Hepatocyte (in vitro differentiated cells): ENCODE results near the gene ZNF511. TPM values are rescaled to one million over a fixed set of nuclear protein-coding genes. Genes with fewer than 3 reads are reported as not detected.

ENCODE experiments used
- DNase-seq: peaks from one replicate; pipeline ENCODE4 v3.0.0-alpha.2; 2016; ENCODE audit warnings: low spot score
- H2AFZ ChIP-seq: fragments of 200-600 bp; sonication (generic); 2 replicates; pipeline ENCODE4 v1.6.0; 2016; ENCODE audit warnings: antibody characterized with exemption, mild to moderate bottlenecking
- H3K27ac ChIP-seq: fragments of 200-600 bp; sonication (generic); 2 replicates; pipeline ENCODE4 v1.5.1; 2016; ENCODE audit warnings: mild to moderate bottlenecking
- H3K27me3 ChIP-seq: fragments of 200-600 bp; sonication (generic); 2 replicates; pipeline ENCODE4 v1.6.1; 2016
- H3K36me3 ChIP-seq: fragments of 200-600 bp; sonication (generic); replicated peaks from 2 replicates; pipeline ENCODE4 v1.5.1; 2016; ENCODE audit warnings: low read depth; ENCODE audit not compliant: insufficient read depth
- H3K4me1 ChIP-seq: fragments of 200-600 bp; sonication (generic); 2 replicates; pipeline ENCODE4 v1.5.1; 2016; ENCODE audit warnings: mild to moderate bottlenecking, moderate library complexity; ENCODE audit not compliant: insufficient read depth
- H3K4me2 ChIP-seq: fragments of 200-600 bp; sonication (generic); 2 replicates; pipeline ENCODE4 v1.6.0; 2016
- H3K4me3 ChIP-seq: fragments of 200-600 bp; sonication (generic); 2 replicates; pipeline ENCODE4 v1.5.1; 2016; ENCODE audit warnings: mild to moderate bottlenecking
- H3K79me2 ChIP-seq: fragments of 200-600 bp; sonication (generic); 2 replicates; pipeline ENCODE4 v1.6.0; 2017; ENCODE audit warnings: mild to moderate bottlenecking
- H3K9me2 ChIP-seq: fragments of 200-600 bp; sonication (generic); replicated peaks from 2 replicates; pipeline ENCODE4 v1.6.0; 2017; ENCODE audit warnings: mild to moderate bottlenecking; ENCODE audit not compliant: insufficient read depth
- H3K9me3 ChIP-seq: fragments of 200-600 bp; sonication (generic); 2 replicates; pipeline ENCODE4 v1.5.1; 2016; ENCODE audit warnings: low read depth, mild to moderate bottlenecking
- H4K20me1 ChIP-seq: fragments of 200-600 bp; sonication (generic); 2 replicates; pipeline ENCODE4 v1.6.0; 2016; ENCODE audit warnings: mild to moderate bottlenecking; ENCODE audit not compliant: insufficient read depth, poor library complexity, severe bottlenecking
- EZH2 ChIP-seq: fragments of 200-600 bp; sonication (generic); IDR thresholded peaks from 2 replicates; pipeline ENCODE4 v1.6.1; 2016; ENCODE audit warnings: antibody characterized with exemption, mild to moderate bottlenecking, borderline replicate concordance
- EZH2phosphoT487 ChIP-seq: fragments of 200-600 bp; sonication (generic); IDR thresholded peaks from one replicate; pipeline ENCODE4 v1.6.1; 2018; ENCODE audit warnings: antibody characterized with exemption, mild to moderate bottlenecking, low read depth, moderate library complexity; ENCODE audit not compliant: unreplicated experiment, severe bottlenecking
- WGBS: methylation state at CpG from one replicate; pipeline ENCODE4 v1.1.6; 2016; ENCODE audit warnings: low lambda C conversion rate; ENCODE audit errors: missing lambda C conversion rate; 5-methylcytosine and 5-hydroxymethylcytosine counted together
- polyA plus RNA-seq: library from polyadenylated mRNA; unstranded; fragments of >200 nt; fragmentation: Nextera tagmentation; extraction: Ambion mirVana; gene quantifications from 2 replicates; pipeline ENCODE4 v1.2.1, GENCODE V29; 2016
- total RNA-seq: library from RNA; depleted of rRNA; stranded (reverse); fragments of >200 nt; gene quantifications from 2 replicates; pipeline ENCODE4 v1.2.3, GENCODE V29; 2014
- TF ChIP-seq, protein P1 (sequence below): fragments of 200-600 bp; sonication (generic); IDR thresholded peaks from 2 replicates; pipeline ENCODE4 v1.5.1; 2016; ENCODE audit warnings: antibody characterized with exemption, mild to moderate bottlenecking; ENCODE audit not compliant: poor library complexity

The ZNF511 gene
- total and polyA plus RNA-seq, 2 experiments from 2014 or later, result 36.9 to 56.9 TPM

DNA sequence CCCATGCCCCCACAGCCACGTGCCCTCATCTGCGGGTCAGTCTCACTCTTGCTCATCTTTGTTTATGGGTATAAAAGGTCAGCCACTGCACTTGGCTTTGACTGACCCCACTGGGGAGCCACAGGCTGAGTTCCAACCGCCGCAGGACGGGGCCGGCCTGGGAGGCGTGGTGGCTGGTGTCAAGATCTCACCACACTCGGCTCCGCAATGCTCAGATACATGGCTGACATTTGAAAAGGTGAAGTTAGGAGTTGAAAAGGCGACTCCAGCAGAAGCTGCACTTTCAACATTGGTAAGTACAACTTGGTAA lies 14.9 kb upstream of the ZNF511 start:
- Histone ChIP-seq H3K79me2 (no peaks in the 10 kb centered on the region), H4K20me1 (no peaks in the 10 kb centered on the region), H3K27ac (no peak overlapping the region), H2AFZ (no peak overlapping the region), H3K4me1 (no peaks in the 10 kb centered on the region), H3K27me3 (no peaks in the 10 kb centered on the region), H3K4me3 (no peak overlapping the region), H3K4me2 (no peak overlapping the region), H3K9me2 (no peaks in the 10 kb centered on the region), H3K36me3 (peaks cover 2% of the 10 kb centered on the region), H3K9me3 (no peaks in the 10 kb centered on the region)
- TF ChIP-seq, protein P1, sequence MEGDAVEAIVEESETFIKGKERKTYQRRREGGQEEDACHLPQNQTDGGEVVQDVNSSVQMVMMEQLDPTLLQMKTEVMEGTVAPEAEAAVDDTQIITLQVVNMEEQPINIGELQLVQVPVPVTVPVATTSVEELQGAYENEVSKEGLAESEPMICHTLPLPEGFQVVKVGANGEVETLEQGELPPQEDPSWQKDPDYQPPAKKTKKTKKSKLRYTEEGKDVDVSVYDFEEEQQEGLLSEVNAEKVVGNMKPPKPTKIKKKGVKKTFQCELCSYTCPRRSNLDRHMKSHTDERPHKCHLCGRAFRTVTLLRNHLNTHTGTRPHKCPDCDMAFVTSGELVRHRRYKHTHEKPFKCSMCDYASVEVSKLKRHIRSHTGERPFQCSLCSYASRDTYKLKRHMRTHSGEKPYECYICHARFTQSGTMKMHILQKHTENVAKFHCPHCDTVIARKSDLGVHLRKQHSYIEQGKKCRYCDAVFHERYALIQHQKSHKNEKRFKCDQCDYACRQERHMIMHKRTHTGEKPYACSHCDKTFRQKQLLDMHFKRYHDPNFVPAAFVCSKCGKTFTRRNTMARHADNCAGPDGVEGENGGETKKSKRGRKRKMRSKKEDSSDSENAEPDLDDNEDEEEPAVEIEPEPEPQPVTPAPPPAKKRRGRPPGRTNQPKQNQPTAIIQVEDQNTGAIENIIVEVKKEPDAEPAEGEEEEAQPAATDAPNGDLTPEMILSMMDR, result no peak
- no peak for TF ChIP-seq EZH2
- TF ChIP-seq EZH2phosphoT487, result no peak
- WGBS, result 96% methylated on average over 10 of the region's 10 CpGs
- DNase-seq, result no peak

DNA sequence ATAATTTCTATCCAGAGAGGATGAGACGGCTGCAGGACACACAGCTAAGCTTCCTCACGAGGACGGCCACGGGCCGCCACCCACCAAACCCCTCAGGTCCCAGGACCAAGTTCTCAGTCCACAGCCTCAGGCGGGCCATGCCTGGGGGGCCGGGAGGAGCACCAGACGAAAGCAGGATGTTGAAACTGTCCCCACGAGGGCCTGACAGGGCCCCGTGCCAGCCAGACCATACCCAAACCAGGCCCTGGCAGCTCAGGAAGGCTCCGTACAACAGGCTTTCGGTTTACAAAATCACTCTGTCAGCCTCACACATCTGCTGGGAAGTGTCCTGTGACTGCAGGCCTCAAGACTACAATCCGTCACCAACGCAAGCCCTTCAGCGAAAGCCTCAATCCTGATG lies 14.5 kb upstream of the ZNF511 start:
- DNase-seq, result no peak
- TF ChIP-seq EZH2phosphoT487 (no peak), EZH2 (no peak)
- TF ChIP-seq, protein P1, result no peak
- Histone ChIP-seq H3K36me3 (peaks cover 2% of the 10 kb centered on the region), H3K4me3 (no peak overlapping the region), H4K20me1 (no peaks in the 10 kb centered on the region), H3K4me1 (no peaks in the 10 kb centered on the region), H3K9me2 (no peaks in the 10 kb centered on the region), H3K27ac (no peak overlapping the region), H3K4me2 (no peak overlapping the region), H3K9me3 (no peaks in the 10 kb centered on the region), H3K79me2 (no peaks in the 10 kb centered on the region), H2AFZ (no peak overlapping the region), H3K27me3 (no peaks in the 10 kb centered on the region)
- whole genome bisulfite sequencing, result 92% methylated on average over 15 of the region's 15 CpGs

DNA sequence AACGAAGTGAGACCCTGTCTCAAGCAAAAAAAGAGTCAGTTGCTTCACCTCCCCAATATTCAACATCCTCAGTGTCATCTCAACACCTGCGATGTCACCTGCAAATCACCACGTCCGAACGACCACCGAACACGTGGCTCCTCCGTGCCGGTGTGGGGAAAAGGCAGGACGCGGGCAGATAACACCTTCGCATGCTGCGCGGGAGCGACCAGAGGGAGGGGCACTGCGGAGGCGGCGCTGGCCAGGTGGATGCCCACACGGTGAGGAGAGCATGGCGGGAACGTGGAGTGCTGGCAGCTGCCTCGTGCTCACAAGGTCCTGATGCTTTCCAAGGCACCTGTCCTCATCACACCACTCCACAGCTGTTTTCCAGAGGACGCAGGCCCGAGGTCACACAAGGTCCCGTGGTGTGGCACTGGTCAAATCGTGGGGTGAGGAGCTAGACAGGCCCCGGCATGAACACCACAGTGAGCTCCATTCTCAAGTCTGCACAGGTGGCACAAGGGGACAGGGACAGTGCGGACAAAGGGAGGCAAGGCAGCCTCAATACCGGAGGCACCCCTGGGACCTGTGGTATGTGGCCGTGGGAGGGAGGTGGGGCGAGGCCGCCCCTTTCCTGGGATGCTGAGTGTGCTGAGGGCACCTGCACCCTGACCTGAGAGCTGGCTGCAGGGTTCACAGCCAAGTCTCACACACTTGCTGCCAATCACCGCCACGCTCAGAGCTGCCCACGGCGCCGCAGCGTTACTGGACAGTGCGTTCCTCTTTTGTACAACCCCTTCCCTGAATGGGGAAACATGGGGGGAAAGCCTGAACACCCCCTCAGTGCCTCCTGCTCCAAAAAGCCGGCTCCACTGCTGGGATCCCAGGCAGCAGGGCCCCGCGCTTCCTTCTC lies 13.0 kb upstream of the ZNF511 start:
- no peak overlapping the region for H3K4me2 ChIP-seq
- H3K4me3 ChIP-seq, result no peak overlapping the region
- WGBS, result 96% methylated on average over 42 of the region's 42 CpGs
- no peaks in the 10 kb centered on the region for H3K4me1 ChIP-seq
- H2AFZ ChIP-seq, result no peak overlapping the region
- TF ChIP-seq EZH2, result no peak
- TF ChIP-seq, protein P1, result no peak
- TF ChIP-seq EZH2phosphoT487, result no peak
- H4K20me1 ChIP-seq, result no peaks in the 10 kb centered on the region
- no peaks in the 10 kb centered on the region for H3K79me2 ChIP-seq
- DNase-seq, result no peak
- no peaks in the 10 kb centered on the region for H3K27me3 ChIP-seq
- no peak overlapping the region for H3K27ac ChIP-seq
- peaks cover 2% of the 10 kb centered on the region for H3K36me3 ChIP-seq
- no peaks in the 10 kb centered on the region for H3K9me2 ChIP-seq
- no peaks in the 10 kb centered on the region for H3K9me3 ChIP-seq
